GM10266 (cell line): ENCODE measurements around the gene DPYSL4.

ENCODE experiments used
- DNase-seq: peaks from one replicate; pipeline ENCODE4 v3.0.0; 2012; ENCODE audit errors: extremely low spot score
- CTCF ChIP-seq: IDR thresholded peaks from 2 replicates; pipeline ENCODE4 v1.5.1; 2012; ENCODE audit warnings: mild to moderate bottlenecking, low read depth; ENCODE audit not compliant: control insufficient read depth, insufficient read depth; ENCODE audit errors: missing control alignments

Gene DPYSL4

GRCh38 chr10:132162021-132162531 lies 24.7 kb upstream of the DPYSL4 start:
- DNase-seq: no peak
- no peak for TF ChIP-seq CTCF

GRCh38 chr10:132162590-132163277 lies 24.0 kb upstream of the DPYSL4 start:
- no peak for DNase-seq
- no peak for TF ChIP-seq CTCF

- no peak for TF ChIP-seq CTCF
- no peak for DNase-seq
Observed at GRCh38 chr10:132163278-132163765, 23.4 kb upstream of the DPYSL4 start.

- no peak for DNase-seq
- TF ChIP-seq CTCF: no peak
Observed at GRCh38 chr10:132163826-132164515, 22.8 kb upstream of the DPYSL4 start.

- no peak for DNase-seq
- TF ChIP-seq CTCF: no peak
Observed at GRCh38 chr10:132164761-132165278, 21.9 kb upstream of the DPYSL4 start.

GRCh38 chr10:132165416-132165980 lies 21.2 kb upstream of the DPYSL4 start:
- no peak for DNase-seq
- no peak for TF ChIP-seq CTCF
